Fibroblast of mammary gland (primary cell): ENCODE results near the gene CHL1.

Experiments
- DNase-seq: peaks from one replicate; pipeline ENCODE4 v3.0.0-alpha.2; 2010; ENCODE audit warnings: low read depth
- H3K4me3 ChIP-seq: 2 replicates; pipeline ENCODE4 v1.5.1; 2011; ENCODE audit warnings: low read depth, mild to moderate bottlenecking, low read length, moderate library complexity; ENCODE audit not compliant: control insufficient read depth
- CTCF ChIP-seq: conservative IDR thresholded peaks from 2 replicates; pipeline ENCODE4 v1.5.1; 2011; ENCODE audit warnings: low read depth, low read length, inconsistent platforms; ENCODE audit not compliant: control insufficient read depth, insufficient read depth

CHL1 gene

GRCh38 chr3:217099-217813, 20.7 kb downstream of the CHL1 start:
- no peak for DNase-seq
- H3K4me3 ChIP-seq, result no peak overlapping the region
- TF ChIP-seq CTCF, result no peak

GRCh38 chr3:217948-218347, 21.4 kb downstream of the CHL1 start:
- no peak for DNase-seq
- TF ChIP-seq CTCF, result no peak
- no peak overlapping the region for H3K4me3 ChIP-seq

- TF ChIP-seq CTCF, result no peak
- DNase-seq, result no peak
These were observed 32.0 kb downstream of the CHL1 start for GRCh38 chr3:228442-229182.

GRCh38 chr3:229183-229661, 32.7 kb downstream of the CHL1 start:
- no peak for TF ChIP-seq CTCF
- DNase-seq, result no peak
- H3K4me3 ChIP-seq, result no peak overlapping the region

More at GRCh38 chr3:228442-229182, 32.0 kb downstream of the CHL1 start:
- no peak overlapping the region for H3K4me3 ChIP-seq

GRCh38 chr3:236881-237280, 40.3 kb downstream of the CHL1 start:
- no peak overlapping the region for H3K4me3 ChIP-seq
- DNase-seq, result no peak
- TF ChIP-seq CTCF, result no peak

- peak; percentile 48 for DNase-seq
- TF ChIP-seq CTCF, result no peak
- no peak overlapping the region for H3K4me3 ChIP-seq
These were observed 46.2 kb downstream of the CHL1 start for GRCh38 chr3:242602-243355.
